Measurements from ENCODE around the gene LCLAT1. TPM values are rescaled to one million over a fixed set of nuclear protein-coding genes. Genes with fewer than 3 reads are reported as not detected.

The LCLAT1 gene
- total RNA-seq = 21.7 and 25.1 TPM in 2 replicates

DNA sequence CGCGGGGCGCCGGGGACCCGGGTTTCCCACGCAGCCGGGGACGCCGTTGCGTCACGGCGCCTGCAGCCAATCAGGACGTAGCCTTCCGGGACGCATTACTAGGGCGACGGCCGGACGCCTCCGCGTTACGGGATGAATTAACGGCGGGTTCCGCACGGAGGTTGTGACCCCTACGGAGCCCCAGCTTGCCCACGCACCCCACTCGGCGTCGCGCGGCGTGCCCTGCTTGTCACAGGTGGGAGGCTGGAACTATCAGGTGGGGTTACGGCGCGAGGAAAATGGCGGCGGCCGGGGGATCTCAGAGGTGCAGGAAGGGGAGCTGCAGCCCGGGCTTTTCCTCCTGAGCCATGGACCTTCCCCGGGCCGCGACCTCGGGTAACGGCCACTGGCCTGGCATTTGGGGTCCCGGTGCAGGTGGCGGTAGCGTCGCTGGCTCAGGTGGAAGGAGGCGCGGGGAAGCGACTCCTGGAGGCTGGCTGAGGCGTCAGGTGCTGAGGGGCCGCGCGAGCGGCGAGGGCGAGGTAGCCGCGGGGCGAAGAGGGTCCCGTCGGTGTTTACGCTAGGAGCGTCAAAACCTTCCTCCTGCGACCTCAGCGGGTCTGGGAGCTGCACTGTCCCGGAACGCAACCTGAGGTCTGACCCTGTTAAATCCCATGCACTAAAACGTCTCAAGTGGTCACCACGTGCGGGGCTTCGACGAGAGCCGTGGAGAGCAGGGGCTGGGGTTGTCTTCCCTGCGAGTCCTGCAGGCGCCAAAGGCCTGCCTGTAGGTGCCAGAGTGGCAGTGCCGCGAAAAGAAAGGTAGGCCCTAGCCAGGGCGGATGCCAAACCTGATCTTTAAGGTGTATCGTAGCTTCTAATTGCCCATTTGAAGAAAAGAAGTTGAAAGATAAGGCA is at the start of gene LCLAT1:
Gene LCLAT1, plus strand, starts transcription at position 98 of the 897 bp plus-strand sequence. CDS start 78,345 bp downstream, outside the sequence.

Other genes starting within 250 kb of the LCLAT1 start
- gene LBH, start 215.7 kb upstream of the LCLAT1 start, total RNA-seq = 105 and 253 TPM in 2 replicates

All from smooth muscle cell of the pulmonary artery (primary cell).